ENCODE data around the gene SPDYA.

GRCh38 chr2:28761420-28761819 lies 49.2 kb upstream of the SPDYA start:
- TF ChIP-seq CTCF (IDR thresholded peaks at IDR 0.05; ENCODE audit: low read depth, low read length, poor library complexity, severe bottlenecking) (no peak), EZH2phosphoT487 (IDR thresholded peaks at IDR 0.05; ENCODE audit: borderline replicate concordance, low read length) (no peak)
